DMS53 (cell line): ENCODE measurements around the gene EGLN1.
"Not testable (repeated sequence)": the region's sequence is repeated elsewhere in the genome, so short reads cannot be mapped to it uniquely, and the experiment has no call there.

Experiments
- DNase-seq: peaks from one replicate; lab custom pipeline; 2025; lab: John Stamatoyannopoulos, UW

Gene EGLN1

GRCh38 chr1:231359113-231359512 is 63.0 kb downstream of the EGLN1 start:
- DNase-seq, result no peak

GRCh38 chr1:231357831-231358354 is 64.2 kb downstream of the EGLN1 start:
- peak; percentile 75 for DNase-seq

GRCh38 chr1:231357187-231357772 is 64.8 kb downstream of the EGLN1 start:
- no peak for DNase-seq

- no peak for DNase-seq
These were observed 66.9 kb downstream of the EGLN1 start for GRCh38 chr1:231355171-231355570.

- peak; percentile 18 for DNase-seq
These were observed 67.6 kb downstream of the EGLN1 start for GRCh38 chr1:231354330-231355020.

GRCh38 chr1:231353086-231353485 is 69.0 kb downstream of the EGLN1 start:
- no peak for DNase-seq

GRCh38 chr1:231351816-231352215 is 70.3 kb downstream of the EGLN1 start:
- DNase-seq, result no peak

GRCh38 chr1:231348856-231349255 is 73.2 kb downstream of the EGLN1 start:
- not testable (repeated sequence) for DNase-seq

GRCh38 chr1:231348442-231348841 is 73.6 kb downstream of the EGLN1 start:
- no peak for DNase-seq

GRCh38 chr1:231347961-231348360 is 74.1 kb downstream of the EGLN1 start:
- no peak for DNase-seq

- no peak for DNase-seq
These were observed 81.6 kb downstream of the EGLN1 start for GRCh38 chr1:231340328-231341013.

- no peak for DNase-seq
These were observed 83.6 kb downstream of the EGLN1 start, which contains the start of gene SPRTN for GRCh38 chr1:231338270-231339128. Gene SPRTN, plus strand, starts transcription at chr1:231338293. Its CDS starts 91 bp downstream, at chr1:231338384.

- peak; percentile 97 for DNase-seq
These were observed 84.4 kb downstream of the EGLN1 start, which contains the start of gene EXOC8 for GRCh38 chr1:231337472-231338269. Gene EXOC8, minus strand, starts transcription at chr1:231337852. Its CDS starts 107 bp downstream, at chr1:231337745.

GRCh38 chr1:231337043-231337471 is 85.0 kb downstream of the EGLN1 start:
- peak; percentile 65 for DNase-seq

- DNase-seq, result peak; percentile 37
These were observed 86.2 kb downstream of the EGLN1 start for GRCh38 chr1:231335663-231336602.

GRCh38 chr1:231334952-231335351 is 87.1 kb downstream of the EGLN1 start:
- no peak for DNase-seq

- no peak for DNase-seq
These were observed 87.9 kb downstream of the EGLN1 start for GRCh38 chr1:231334079-231334666.

GRCh38 chr1:231332761-231333160 is 89.3 kb downstream of the EGLN1 start:
- DNase-seq, result no peak

GRCh38 chr1:231329483-231329882 is 92.6 kb downstream of the EGLN1 start:
- no peak for DNase-seq
